ENCODE measurements around the gene PFDN5. TPM values are rescaled to one million over a fixed set of nuclear protein-coding genes. Genes with fewer than 3 reads are reported as not detected.

PFDN5 gene
- total RNA-seq, 4 donors from 2014 or later = 390 to 782 (median 568) TPM

- H3K4me3 ChIP-seq = peak overlapping the region; percentile 50 to 65
- H3K27ac ChIP-seq = peak overlapping the region in 3 of 4 donors; percentile 7 to 66 (median 36)
- WGBS, 2 donors (ENCODE audit: low coverage in 1 of 2) = 26 to 44% methylated on average over 10 to 17 of the region's 18 CpGs
- peak; percentile 14 for ATAC-seq
- peaks cover 0 to 11% (median 0%) of the 10 kb centered on the region in 3 donors for H3K4me1 ChIP-seq
- no peaks in the 10 kb centered on the region for H3K27me3 ChIP-seq
- H3K9me3 ChIP-seq = no peaks in the 10 kb centered on the region
- no peaks in the 10 kb centered on the region for H3K36me3 ChIP-seq
- TF ChIP-seq EP300 (IDR thresholded peaks at IDR 0.05) (no peak), POLR2AphosphoS5 (IDR thresholded peaks at IDR 0.05) (no peak), POLR2A (IDR thresholded peaks at IDR 0.05) (no peak), CTCF (IDR thresholded peaks at IDR 0.05) (no peak)
Measured at GRCh38 chr12:53267306-53267998, 27.9 kb upstream of the PFDN5 start.

- Histone ChIP-seq H3K27ac (peak within 1 kb of the TSS in 3 of 4 donors; percentile 7 to 66 (median 36)), H3K36me3 (no peaks in the 10 kb centered on the region), H3K9me3 (no peaks in the 10 kb centered on the region), H3K4me3 (peak within 1 kb of the TSS; percentile 50 to 65), H3K27me3 (no peaks in the 10 kb centered on the region), H3K4me1 (peaks cover 0 to 11% (median 0%) of the 10 kb centered on the region in 3 donors)
- peak in 2 of 4 experiments; percentile 33 to 52 for TF ChIP-seq CTCF (IDR thresholded peaks at IDR 0.05)
- TF ChIP-seq POLR2A (IDR thresholded peaks at IDR 0.05) = no peak
- ATAC-seq = peak; percentile 91
- WGBS, 2 donors (ENCODE audit: low coverage in 1 of 2) = 0 to 3% methylated on average over 10 to 39 of the region's 58 CpGs
Measured at GRCh38 chr12:53267999-53268629, 27.2 kb upstream of the PFDN5 start, which contains the start of gene ESPL1. Gene ESPL1 (plus strand): TSS chr12:53268299. CDS start chr12:53268767, 468 bp downstream.

GRCh38 chr12:53268630-53269562 lies 26.4 kb upstream of the PFDN5 start:
- H3K27ac ChIP-seq = peak overlapping the region in 2 of 4 donors; percentile 36 to 66
- no peak for ATAC-seq
- peak overlapping the region; percentile 50 to 65 for H3K4me3 ChIP-seq
- no peak for TF ChIP-seq POLR2AphosphoS5 (IDR thresholded peaks at IDR 0.05)
- TF ChIP-seq EP300 (IDR thresholded peaks at IDR 0.05) = no peak
- no peak for TF ChIP-seq POLR2A (IDR thresholded peaks at IDR 0.05)
- no peak for TF ChIP-seq CTCF (IDR thresholded peaks at IDR 0.05)
- 5 to 27% methylated on average over 6 to 9 of the region's 20 CpGs for WGBS, 2 donors (ENCODE audit: low coverage in 1 of 2)
- H3K4me1 ChIP-seq = peaks cover 0 to 11% (median 0%) of the 10 kb centered on the region in 3 donors
- no peaks in the 10 kb centered on the region for H3K9me3 ChIP-seq
- H3K36me3 ChIP-seq = no peaks in the 10 kb centered on the region
- H3K27me3 ChIP-seq = no peaks in the 10 kb centered on the region

GRCh38 chr12:53274445-53274844 lies 20.9 kb upstream of the PFDN5 start:
- Histone ChIP-seq H3K36me3 (no peaks in the 10 kb centered on the region), H3K4me1 (no peaks in the 10 kb centered on the region), H3K9me3 (no peaks in the 10 kb centered on the region), H3K27me3 (no peaks in the 10 kb centered on the region), H3K4me3 (no peak overlapping the region), H3K27ac (no peak overlapping the region)
- ATAC-seq = no peak
- WGBS, 2 donors (ENCODE audit: low coverage in 1 of 2) = 89 to 90% methylated on average over 2 to 4 of the region's 5 CpGs
- TF ChIP-seq POLR2AphosphoS5 (IDR thresholded peaks at IDR 0.05) = no peak
- TF ChIP-seq EP300 (IDR thresholded peaks at IDR 0.05) = no peak
- TF ChIP-seq CTCF (IDR thresholded peaks at IDR 0.05) = no peak
- TF ChIP-seq POLR2A (IDR thresholded peaks at IDR 0.05) = no peak
